Liver (tissue), 9 donors: ENCODE data around the gene RCOR1. TPM values are rescaled to one million over a fixed set of nuclear protein-coding genes. Genes with fewer than 3 reads are reported as not detected.

Experiments
- DNase-seq: peaks from one replicate; pipeline ENCODE4 v3.0.0-alpha.2; 2017; ENCODE audit warnings: low spot score
- H3K27ac ChIP-seq, 2 donors: one replicate each; pipeline ENCODE4 v1.7.0; 2013; ENCODE audit warnings: inconsistent platforms in 2 of 2, low read length in 2 of 2, control low read depth in 1 of 2, low read depth in 1 of 2, mild to moderate bottlenecking in 1 of 2
- H3K27me3 ChIP-seq, 4 donors: one replicate each; pipeline versions ENCODE4 v1.6.1 to v1.7.0; 2013; ENCODE audit warnings: low read length in 3 of 4, inconsistent platforms in 1 of 4, mild to moderate bottlenecking in 1 of 4, moderate library complexity in 1 of 4; ENCODE audit not compliant: control insufficient read depth in 4 of 4, insufficient read depth in 4 of 4
- H3K36me3 ChIP-seq, 4 donors: one replicate each; pipeline versions ENCODE4 v1.6.1 to v1.7.0; 2013; ENCODE audit warnings: low read length in 3 of 4, mild to moderate bottlenecking in 3 of 4, low read depth in 1 of 4, moderate library complexity in 1 of 4; ENCODE audit not compliant: control insufficient read depth in 4 of 4, insufficient read depth in 3 of 4
- H3K4me1 ChIP-seq, 4 donors: one replicate each; pipeline versions ENCODE4 v1.6.1 to v1.7.0; 2013; ENCODE audit warnings: low read length in 3 of 4, mild to moderate bottlenecking in 3 of 4, moderate library complexity in 1 of 4; ENCODE audit not compliant: control insufficient read depth in 4 of 4, insufficient read depth in 4 of 4
- H3K4me3 ChIP-seq, 3 donors: one replicate each; pipeline versions ENCODE4 v1.6.1 to v1.7.0; 2013; ENCODE audit warnings: low read length in 3 of 3, control low read depth in 1 of 3, low read depth in 1 of 3, mild to moderate bottlenecking in 1 of 3
- H3K9ac ChIP-seq, 2 donors: one replicate each; pipeline ENCODE4 v1.7.0; 2013; ENCODE audit warnings: low read length in 2 of 2, mild to moderate bottlenecking in 2 of 2, moderate library complexity in 2 of 2, control low read depth in 1 of 2, low read depth in 1 of 2
- H3K9me3 ChIP-seq, 4 donors: one replicate each; pipeline versions ENCODE4 v1.6.1 to v1.7.0; 2013; ENCODE audit warnings: low read length in 3 of 4; ENCODE audit not compliant: control insufficient read depth in 4 of 4
- CTCF ChIP-seq: fragments of 150-350 bp; IDR thresholded peaks from 2 replicates; pipeline ENCODE4 v1.5.1; 2017; ENCODE audit warnings: improper control_type of control experiment, low read depth, low read length; ENCODE audit not compliant: missing input control
- EGR1 ChIP-seq, 2 donors: IDR thresholded peaks; 2 replicates each; pipeline ENCODE4 v1.6.1; 2016 to 2018; ENCODE audit warnings: antibody characterized with exemption in 2 of 2, low read depth in 2 of 2
- FOXA1 ChIP-seq: IDR thresholded peaks from 2 replicates; pipeline ENCODE4 v1.6.1; 2016; ENCODE audit warnings: antibody characterized with exemption
- FOXA2 ChIP-seq: IDR thresholded peaks from 2 replicates; pipeline ENCODE4 v1.6.1; 2016; ENCODE audit warnings: antibody characterized with exemption
- GABPA ChIP-seq, 2 donors: IDR thresholded peaks in 1 of 2; conservative IDR thresholded peaks in 1 of 2; 2 replicates each; pipeline ENCODE4 v1.6.1; 2016; ENCODE audit warnings: antibody characterized with exemption in 2 of 2, mild to moderate bottlenecking in 1 of 2, moderate library complexity in 1 of 2
- HNF4A ChIP-seq, 2 donors: conservative IDR thresholded peaks; 2 replicates each; pipeline ENCODE4 v1.6.1; 2016; ENCODE audit warnings: antibody characterized with exemption in 2 of 2, mild to moderate bottlenecking in 2 of 2
- HNF4G ChIP-seq: IDR thresholded peaks from 2 replicates; pipeline ENCODE4 v1.6.1; 2016; ENCODE audit warnings: antibody characterized with exemption
- JUND ChIP-seq, 2 donors: IDR thresholded peaks; 2 replicates each; pipeline ENCODE4 v1.6.1; 2016; ENCODE audit warnings: antibody characterized with exemption in 2 of 2
- NR2F2 ChIP-seq: IDR thresholded peaks from 2 replicates; pipeline ENCODE4 v1.6.1; 2016; ENCODE audit warnings: antibody characterized with exemption
- RAD21 ChIP-seq, 2 donors: IDR thresholded peaks; 2 replicates each; pipeline ENCODE4 v1.6.1; 2016; ENCODE audit warnings: antibody characterized with exemption in 2 of 2, mild to moderate bottlenecking in 2 of 2
- RXRA ChIP-seq, 2 donors: IDR thresholded peaks; 2 replicates each; pipeline ENCODE4 v1.6.1; 2017 to 2018; ENCODE audit warnings: antibody characterized with exemption in 2 of 2, mild to moderate bottlenecking in 1 of 2
- SP1 ChIP-seq: IDR thresholded peaks from 2 replicates; pipeline ENCODE4 v1.6.1; 2018; ENCODE audit warnings: antibody characterized with exemption, mild to moderate bottlenecking
- TAF1 ChIP-seq: conservative IDR thresholded peaks from 2 replicates; pipeline ENCODE4 v1.6.1; 2016; ENCODE audit warnings: antibody characterized with exemption, mild to moderate bottlenecking
- YY1 ChIP-seq: IDR thresholded peaks from 2 replicates; pipeline ENCODE4 v1.6.1; 2016; ENCODE audit warnings: antibody characterized with exemption, mild to moderate bottlenecking
- ZBTB33 ChIP-seq: IDR thresholded peaks from 2 replicates; pipeline ENCODE4 v1.6.1; 2016; ENCODE audit warnings: antibody characterized with exemption
- WGBS: extraction: QIAGEN DNeasy Blood & Tissue Kit; methylation state at CpG from one replicate; pipeline ENCODE4 v1.1.7; 2013; 5-methylcytosine and 5-hydroxymethylcytosine counted together
- polyA plus RNA-seq, 2 donors: library from polyadenylated mRNA; stranded (reverse) in 1 of 2; unstranded in 1 of 2; fragments of 200-250 nt in 1 of 2; fragments of >200 nt in 1 of 2; fragmentation: Nextera tagmentation in 1 of 2; extraction: Ambion mirVana in 1 of 2; gene quantifications; one replicate each; pipeline versions ENCODE4 v1.2.1 to v1.2.3, GENCODE V29; 2013 to 2015
- total RNA-seq, 2 donors: library from RNA; depleted of rRNA; stranded (reverse); fragments of >200 nt; gene quantifications; one replicate each; pipeline ENCODE4 v1.2.3, GENCODE V29; 2014
- TF ChIP-seq, protein P1 (sequence below): IDR thresholded peaks from 2 replicates; pipeline ENCODE4 v1.6.1; 2016; ENCODE audit warnings: antibody characterized with exemption, mild to moderate bottlenecking
- TF ChIP-seq, protein P2 (sequence below): IDR thresholded peaks from 2 replicates; pipeline ENCODE4 v1.6.1; 2016; ENCODE audit warnings: antibody characterized with exemption
- TF ChIP-seq, protein P3 (sequence below): IDR thresholded peaks from 2 replicates; pipeline ENCODE4 v1.6.1; 2016; ENCODE audit warnings: antibody characterized with exemption
- donor health status: healthy.
- donor health status: healthy.
- donor health status: healthy.
- donor health status: healthy.
- donor health status: healthy.

Gene RCOR1
- total and polyA plus RNA-seq, 4 donors: 4.2 to 17.0 (median 5.7) TPM

- 90% methylated on average over 2 of the region's 2 CpGs for WGBS
- no peak overlapping the region for H3K27ac ChIP-seq
- H3K27me3 ChIP-seq: no peaks in the 10 kb centered on the region
- H3K36me3 ChIP-seq: no peaks in the 10 kb centered on the region
- no peak overlapping the region for H3K4me3 ChIP-seq
- TF ChIP-seq JUND (IDR thresholded peaks at IDR 0.05): no peak
- no peak for TF ChIP-seq NR2F2
- no peak for TF ChIP-seq SP1
- TF ChIP-seq, protein P1, sequence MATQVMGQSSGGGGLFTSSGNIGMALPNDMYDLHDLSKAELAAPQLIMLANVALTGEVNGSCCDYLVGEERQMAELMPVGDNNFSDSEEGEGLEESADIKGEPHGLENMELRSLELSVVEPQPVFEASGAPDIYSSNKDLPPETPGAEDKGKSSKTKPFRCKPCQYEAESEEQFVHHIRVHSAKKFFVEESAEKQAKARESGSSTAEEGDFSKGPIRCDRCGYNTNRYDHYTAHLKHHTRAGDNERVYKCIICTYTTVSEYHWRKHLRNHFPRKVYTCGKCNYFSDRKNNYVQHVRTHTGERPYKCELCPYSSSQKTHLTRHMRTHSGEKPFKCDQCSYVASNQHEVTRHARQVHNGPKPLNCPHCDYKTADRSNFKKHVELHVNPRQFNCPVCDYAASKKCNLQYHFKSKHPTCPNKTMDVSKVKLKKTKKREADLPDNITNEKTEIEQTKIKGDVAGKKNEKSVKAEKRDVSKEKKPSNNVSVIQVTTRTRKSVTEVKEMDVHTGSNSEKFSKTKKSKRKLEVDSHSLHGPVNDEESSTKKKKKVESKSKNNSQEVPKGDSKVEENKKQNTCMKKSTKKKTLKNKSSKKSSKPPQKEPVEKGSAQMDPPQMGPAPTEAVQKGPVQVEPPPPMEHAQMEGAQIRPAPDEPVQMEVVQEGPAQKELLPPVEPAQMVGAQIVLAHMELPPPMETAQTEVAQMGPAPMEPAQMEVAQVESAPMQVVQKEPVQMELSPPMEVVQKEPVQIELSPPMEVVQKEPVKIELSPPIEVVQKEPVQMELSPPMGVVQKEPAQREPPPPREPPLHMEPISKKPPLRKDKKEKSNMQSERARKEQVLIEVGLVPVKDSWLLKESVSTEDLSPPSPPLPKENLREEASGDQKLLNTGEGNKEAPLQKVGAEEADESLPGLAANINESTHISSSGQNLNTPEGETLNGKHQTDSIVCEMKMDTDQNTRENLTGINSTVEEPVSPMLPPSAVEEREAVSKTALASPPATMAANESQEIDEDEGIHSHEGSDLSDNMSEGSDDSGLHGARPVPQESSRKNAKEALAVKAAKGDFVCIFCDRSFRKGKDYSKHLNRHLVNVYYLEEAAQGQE: no peak
- no peak for TF ChIP-seq ZBTB33
- TF ChIP-seq GABPA (IDR thresholded peaks at IDR 0.05 in 1 of 2, conservative IDR thresholded peaks at IDR 0.05 in 1 of 2): no peak
- no peak for TF ChIP-seq RXRA (IDR thresholded peaks at IDR 0.05)
- TF ChIP-seq FOXA2: no peak
- TF ChIP-seq HNF4G: no peak
- TF ChIP-seq FOXA1: no peak
- no peak for TF ChIP-seq EGR1 (IDR thresholded peaks at IDR 0.05; ENCODE audit: low read depth in 2 of 2)
- TF ChIP-seq RAD21 (IDR thresholded peaks at IDR 0.05): no peak
- TF ChIP-seq, protein P2, sequence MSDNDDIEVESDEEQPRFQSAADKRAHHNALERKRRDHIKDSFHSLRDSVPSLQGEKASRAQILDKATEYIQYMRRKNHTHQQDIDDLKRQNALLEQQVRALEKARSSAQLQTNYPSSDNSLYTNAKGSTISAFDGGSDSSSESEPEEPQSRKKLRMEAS: no peak
- TF ChIP-seq, protein P3, sequence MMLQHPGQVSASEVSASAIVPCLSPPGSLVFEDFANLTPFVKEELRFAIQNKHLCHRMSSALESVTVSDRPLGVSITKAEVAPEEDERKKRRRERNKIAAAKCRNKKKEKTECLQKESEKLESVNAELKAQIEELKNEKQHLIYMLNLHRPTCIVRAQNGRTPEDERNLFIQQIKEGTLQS: no peak
- TF ChIP-seq HNF4A (conservative IDR thresholded peaks at IDR 0.05): no peak
- TF ChIP-seq TAF1: no peak
- TF ChIP-seq YY1: no peak
- H3K4me1 ChIP-seq: no peaks in the 10 kb centered on the region
- no peak overlapping the region for H3K9ac ChIP-seq
- no peak for DNase-seq
- no peaks in the 10 kb centered on the region for H3K9me3 ChIP-seq
Observed at GRCh38 chr14:102667703-102668102, 75.3 kb downstream of the RCOR1 start.

- H3K4me1 ChIP-seq: no peaks in the 10 kb centered on the region
- WGBS: 96% methylated on average over 9 of the region's 9 CpGs
- no peak overlapping the region for H3K4me3 ChIP-seq
- no peak overlapping the region for H3K27ac ChIP-seq
- H3K9me3 ChIP-seq: no peaks in the 10 kb centered on the region
- H3K9ac ChIP-seq: no peak overlapping the region
- H3K36me3 ChIP-seq: no peaks in the 10 kb centered on the region
- no peaks in the 10 kb centered on the region for H3K27me3 ChIP-seq
- DNase-seq: no peak
- no peak for TF ChIP-seq EGR1 (IDR thresholded peaks at IDR 0.05; ENCODE audit: low read depth in 2 of 2)
- TF ChIP-seq, protein P1: no peak
- no peak for TF ChIP-seq SP1
- no peak for TF ChIP-seq NR2F2
- TF ChIP-seq HNF4A (conservative IDR thresholded peaks at IDR 0.05): no peak
- TF ChIP-seq RXRA (IDR thresholded peaks at IDR 0.05): no peak
- TF ChIP-seq FOXA2: no peak
- no peak for TF ChIP-seq YY1
- no peak for TF ChIP-seq GABPA (IDR thresholded peaks at IDR 0.05 in 1 of 2, conservative IDR thresholded peaks at IDR 0.05 in 1 of 2)
- TF ChIP-seq CTCF: no peak
- no peak for TF ChIP-seq ZBTB33
- no peak for TF ChIP-seq TAF1
- no peak for TF ChIP-seq FOXA1
- no peak for TF ChIP-seq HNF4G
Observed at GRCh38 chr14:102668291-102668873, 75.9 kb downstream of the RCOR1 start.
